Endodermal cell (in vitro differentiated cells): Measurements from ENCODE around the gene PTPRCAP. TPM values are rescaled to one million over a fixed set of nuclear protein-coding genes. Genes with fewer than 3 reads are reported as not detected.
"Not testable (repeated sequence)": the region's sequence is repeated elsewhere in the genome, so short reads cannot be mapped to it uniquely, and the experiment has no call there.

Source experiments
- DNase-seq: peaks from one replicate; pipeline ENCODE4 v3.0.0-alpha.2; 2017
- H3K27ac ChIP-seq: 2 replicates; pipeline ENCODE4 v1.5.1; 2013; ENCODE audit warnings: mild to moderate bottlenecking, low read depth, low read length, moderate library complexity
- H3K27me3 ChIP-seq: 2 replicates; pipeline ENCODE4 v1.6.1; 2013; ENCODE audit warnings: mild to moderate bottlenecking, low read length, moderate library complexity; ENCODE audit not compliant: insufficient read depth, control insufficient read depth, poor library complexity, severe bottlenecking
- H3K36me3 ChIP-seq: 2 replicates; pipeline ENCODE4 v1.7.0; 2013; ENCODE audit warnings: mild to moderate bottlenecking, low read length, moderate library complexity; ENCODE audit not compliant: control insufficient read depth, insufficient read depth
- H3K4me1 ChIP-seq: one replicate; pipeline ENCODE4 v1.7.0; 2013; ENCODE audit warnings: low read length; ENCODE audit not compliant: control insufficient read depth, insufficient read depth
- H3K4me3 ChIP-seq: 2 replicates; pipeline ENCODE4 v1.5.1; 2013; ENCODE audit warnings: mild to moderate bottlenecking, low read length, moderate library complexity
- H3K9ac ChIP-seq: 2 replicates; pipeline ENCODE4 v1.6.1; 2013; ENCODE audit warnings: mild to moderate bottlenecking, low read length, moderate library complexity; ENCODE audit not compliant: poor library complexity, severe bottlenecking; ENCODE audit errors: extremely low read depth
- H3K9me3 ChIP-seq: 2 replicates; pipeline ENCODE4 v1.6.1; 2013; ENCODE audit warnings: mild to moderate bottlenecking, low read length, moderate library complexity; ENCODE audit not compliant: control insufficient read depth
- H3K27ac Mint-ChIP-seq: 2 replicates; pipeline ENCODE4 v1.8.0; 2020; ENCODE audit warnings: mixed read lengths
- H3K27me3 Mint-ChIP-seq: 2 replicates; pipeline ENCODE4 v1.8.0; 2021; ENCODE audit warnings: mild to moderate bottlenecking, mixed read lengths; ENCODE audit not compliant: insufficient read depth
- H3K36me3 Mint-ChIP-seq: 2 replicates; pipeline ENCODE4 v1.8.0; 2020; ENCODE audit warnings: low read depth, mixed read lengths
- H3K4me1 Mint-ChIP-seq: 2 replicates; pipeline ENCODE4 v1.8.0; 2020; ENCODE audit warnings: mixed read lengths
- H3K4me3 Mint-ChIP-seq: 2 replicates; pipeline ENCODE4 v1.8.0; 2020; ENCODE audit warnings: mild to moderate bottlenecking, moderate library complexity, mixed read lengths
- H3K9me3 Mint-ChIP-seq: 2 replicates; pipeline ENCODE4 v1.8.0; 2020; ENCODE audit warnings: mild to moderate bottlenecking, mixed read lengths
- CTCF ChIP-seq: fragments of 200-600 bp; sonication (generic); conservative IDR thresholded peaks from 2 replicates; pipeline ENCODE4 v1.5.0; 2021; ENCODE audit warnings: antibody characterized with exemption, mild to moderate bottlenecking
- WGBS, 2 experiments: methylation state at CpG; one replicate each; pipeline versions ENCODE4 v1.1.5 to v1.1.7; 2013; ENCODE audit warnings: missing lambda C conversion rate in 2 of 2, mixed read lengths in 1 of 2; ENCODE audit not compliant: insufficient coverage in 1 of 2, insufficient read length in 1 of 2; 5-methylcytosine and 5-hydroxymethylcytosine counted together
- total RNA-seq, 2 donors: library from RNA; stranded (reverse); fragmentation: NEBNext Ultra II Directional in 1 of 2; extraction: Animal tissue kit (Norgen Biotek cat#: 25700) in 1 of 2; gene quantifications; 2 replicates in 1 of 2; 3 replicates in 1 of 2; pipeline ENCODE4 v1.2.1, GENCODE V29; 2021

Gene PTPRCAP
- total RNA-seq, 2 donors from 2014 or later = 2.1 TPM; not detected in 1

- no peaks in the 10 kb centered on the region for H3K27me3 ChIP-seq
- peak overlapping the region; percentile 35 for H3K9ac ChIP-seq
- H3K27me3 Mint-ChIP-seq = peaks cover 24% of the 10 kb centered on the region
- peaks cover 6% of the 10 kb centered on the region for H3K9me3 Mint-ChIP-seq
- WGBS, 2 experiments = 83 to 94% methylated on average over 10 to 19 of the region's 19 CpGs
- no peak for TF ChIP-seq CTCF
- no peaks in the 10 kb centered on the region for H3K9me3 ChIP-seq
- H3K27ac ChIP-seq = no peak overlapping the region
- peak overlapping the region; percentile 85 for H3K4me3 ChIP-seq
- no peaks in the 10 kb centered on the region for H3K36me3 ChIP-seq
- no peak for DNase-seq
- H3K4me3 Mint-ChIP-seq = peak overlapping the region; percentile 70
- peak overlapping the region; percentile 78 for H3K27ac Mint-ChIP-seq
- no peaks in the 10 kb centered on the region for H3K4me1 ChIP-seq
- H3K36me3 Mint-ChIP-seq = peaks cover 2% of the 10 kb centered on the region
- peaks cover 3% of the 10 kb centered on the region for H3K4me1 Mint-ChIP-seq
These were observed 44.9 kb upstream of the PTPRCAP start for GRCh38 chr11:67482275-67482826.

- H3K9me3 ChIP-seq, H3K27ac ChIP-seq, DNase-seq, H3K27me3 ChIP-seq, H3K36me3 ChIP-seq, H3K4me1 Mint-ChIP-seq, H3K9ac ChIP-seq, H3K4me3 Mint-ChIP-seq, H3K4me1 ChIP-seq, H3K4me3 ChIP-seq, H3K27me3 Mint-ChIP-seq, H3K27ac Mint-ChIP-seq, H3K36me3 Mint-ChIP-seq: not testable (repeated sequence)
- peaks cover 14% of the 10 kb centered on the region for H3K9me3 Mint-ChIP-seq
- 90 to 97% methylated on average over 3 to 12 of the region's 16 CpGs for WGBS, 2 experiments
These were observed 40.0 kb upstream of the PTPRCAP start for GRCh38 chr11:67477344-67478050.

- H3K9me3 ChIP-seq, H3K4me1 ChIP-seq, H3K36me3 Mint-ChIP-seq, H3K4me1 Mint-ChIP-seq, H3K4me3 Mint-ChIP-seq, DNase-seq, H3K27me3 Mint-ChIP-seq, H3K4me3 ChIP-seq, H3K27me3 ChIP-seq, H3K9ac ChIP-seq, H3K36me3 ChIP-seq, H3K27ac Mint-ChIP-seq, H3K27ac ChIP-seq: not testable (repeated sequence)
- 87 to 96% methylated on average over 9 to 10 of the region's 10 CpGs for WGBS, 2 experiments
- H3K9me3 Mint-ChIP-seq = peaks cover 14% of the 10 kb centered on the region
These were observed 39.2 kb upstream of the PTPRCAP start for GRCh38 chr11:67476692-67477091.

- H3K36me3 Mint-ChIP-seq = no peaks in the 10 kb centered on the region
- no peak overlapping the region for H3K27ac ChIP-seq
- H3K4me1 ChIP-seq = no peaks in the 10 kb centered on the region
- no peaks in the 10 kb centered on the region for H3K27me3 ChIP-seq
- H3K4me3 Mint-ChIP-seq = no peak overlapping the region
- peaks cover 6% of the 10 kb centered on the region for H3K4me1 Mint-ChIP-seq
- no peaks in the 10 kb centered on the region for H3K27me3 Mint-ChIP-seq
- no peak overlapping the region for H3K4me3 ChIP-seq
- peaks cover 12% of the 10 kb centered on the region for H3K9me3 Mint-ChIP-seq
- no peak overlapping the region for H3K9ac ChIP-seq
- no peaks in the 10 kb centered on the region for H3K9me3 ChIP-seq
- 68 to 91% methylated on average over 5 to 7 of the region's 7 CpGs for WGBS, 2 experiments
- no peak for TF ChIP-seq CTCF
- no peak overlapping the region for H3K27ac Mint-ChIP-seq
- DNase-seq = peak; percentile 45
- no peaks in the 10 kb centered on the region for H3K36me3 ChIP-seq
These were observed 35.4 kb upstream of the PTPRCAP start for GRCh38 chr11:67472882-67473281.
